ENCODE data around the gene UBAC2. TPM values are rescaled to one million over a fixed set of nuclear protein-coding genes. Genes with fewer than 3 reads are reported as not detected.

UBAC2 gene
- total and polyA plus RNA-seq, 2 of the 8 experiments (the other 6 are each of a cell fraction or from before 2014, with no cell fraction given): 75.9 to 76.9 TPM

DNA sequence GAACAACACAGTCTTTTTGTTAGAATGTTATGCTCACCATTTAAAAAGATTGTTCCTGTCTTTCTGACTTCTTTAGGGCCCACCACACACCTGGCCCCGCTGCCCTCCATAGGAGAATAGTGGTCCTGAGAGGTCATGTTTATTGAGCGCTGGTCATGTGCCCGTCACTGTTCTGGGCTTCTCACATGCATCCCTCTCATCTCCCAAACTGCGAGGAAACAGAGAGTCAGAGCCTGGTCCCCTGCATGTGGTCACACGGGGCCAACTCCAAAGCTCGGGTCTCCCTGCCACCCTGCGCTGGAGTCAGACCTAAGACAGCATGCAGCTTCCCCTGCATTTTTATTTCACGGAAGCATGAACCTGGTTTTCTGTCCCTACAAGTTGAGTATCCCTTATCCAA lies 177.0 kb downstream of the UBAC2 start (continued):
- TF ChIP-seq HDAC6 (IDR thresholded peaks at IDR 0.05; ENCODE audit: low read depth, low read length) (no peak), TCF12 (IDR thresholded peaks at IDR 0.05; ENCODE audit: low read depth, low read length) (no peak), SIRT6 (IDR thresholded peaks at IDR 0.05; ENCODE audit: low read length) (no peak), RAD21 (IDR thresholded peaks at IDR 0.05 in 1 of 2, conservative IDR thresholded peaks at IDR 0.05 in 1 of 2; ENCODE audit: low read depth in 2 of 2, low read length in 2 of 2) (no peak)
